ENCODE data around the gene GPR45. TPM values are rescaled to one million over a fixed set of nuclear protein-coding genes. Genes with fewer than 3 reads are reported as not detected.

GPR45 gene
- total RNA-seq, 3 donors from 2014 or later = not detected

DNA sequence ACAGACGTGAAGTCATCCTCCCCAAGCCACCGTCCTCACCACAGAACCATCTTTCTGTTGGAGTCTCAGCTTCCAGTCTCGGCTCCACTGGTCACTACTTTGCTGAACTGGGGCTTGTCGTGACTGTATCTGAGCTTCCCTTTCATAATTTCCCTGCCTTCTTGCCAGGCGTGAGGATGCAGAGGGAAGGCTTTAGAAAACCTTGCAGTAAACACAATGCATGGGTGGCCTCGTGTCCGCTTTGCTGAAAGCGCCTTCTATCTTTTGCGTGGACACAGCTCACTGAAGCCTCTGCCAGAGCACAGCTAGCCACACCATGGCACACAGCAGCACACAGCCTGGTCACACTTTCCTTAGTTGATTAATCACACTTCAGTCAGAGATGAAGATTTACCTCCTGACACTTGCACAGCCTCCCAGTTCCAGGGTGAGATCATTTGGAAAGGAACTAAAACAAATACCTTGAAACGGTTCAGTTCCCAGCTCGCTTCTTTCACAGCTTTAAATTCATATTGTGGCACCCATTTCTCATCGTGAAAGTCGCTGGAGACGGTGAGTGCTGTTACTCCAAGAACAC, 2.8 kb upstream of the GPR45 start:
- intact Hi-C loops (cut with DNase I, micrococcal nuclease) = loop anchor here (5.0 kb wide), 2 partner anchors 121 to 126 kb away; no protein-coding TSS in a partner anchor
- ATAC-seq = no peak
- TF ChIP-seq, protein P1, sequence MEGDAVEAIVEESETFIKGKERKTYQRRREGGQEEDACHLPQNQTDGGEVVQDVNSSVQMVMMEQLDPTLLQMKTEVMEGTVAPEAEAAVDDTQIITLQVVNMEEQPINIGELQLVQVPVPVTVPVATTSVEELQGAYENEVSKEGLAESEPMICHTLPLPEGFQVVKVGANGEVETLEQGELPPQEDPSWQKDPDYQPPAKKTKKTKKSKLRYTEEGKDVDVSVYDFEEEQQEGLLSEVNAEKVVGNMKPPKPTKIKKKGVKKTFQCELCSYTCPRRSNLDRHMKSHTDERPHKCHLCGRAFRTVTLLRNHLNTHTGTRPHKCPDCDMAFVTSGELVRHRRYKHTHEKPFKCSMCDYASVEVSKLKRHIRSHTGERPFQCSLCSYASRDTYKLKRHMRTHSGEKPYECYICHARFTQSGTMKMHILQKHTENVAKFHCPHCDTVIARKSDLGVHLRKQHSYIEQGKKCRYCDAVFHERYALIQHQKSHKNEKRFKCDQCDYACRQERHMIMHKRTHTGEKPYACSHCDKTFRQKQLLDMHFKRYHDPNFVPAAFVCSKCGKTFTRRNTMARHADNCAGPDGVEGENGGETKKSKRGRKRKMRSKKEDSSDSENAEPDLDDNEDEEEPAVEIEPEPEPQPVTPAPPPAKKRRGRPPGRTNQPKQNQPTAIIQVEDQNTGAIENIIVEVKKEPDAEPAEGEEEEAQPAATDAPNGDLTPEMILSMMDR (IDR thresholded peaks at IDR 0.05) = no peak

DNA sequence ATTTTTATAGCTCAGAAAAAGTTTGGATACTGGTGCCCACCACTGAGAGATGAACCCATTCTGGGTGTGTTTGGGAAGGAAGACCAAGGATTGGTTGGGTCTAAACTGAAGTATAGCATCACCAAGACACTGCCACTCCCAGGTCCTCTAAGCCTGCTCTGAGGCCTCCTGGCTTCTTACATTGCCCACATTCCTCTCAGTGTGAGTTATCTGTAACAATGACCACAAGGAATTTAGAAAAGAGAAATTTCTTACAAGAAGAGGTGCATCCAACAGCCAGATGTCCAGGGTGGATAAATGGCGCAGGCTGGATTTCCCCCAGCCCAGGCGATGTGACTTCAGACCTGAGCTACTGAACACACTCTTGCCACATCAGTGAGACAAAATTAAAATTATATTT, 1.6 kb upstream of the GPR45 start:
- no peaks in the 10 kb centered on the region for H3K9me3 ChIP-seq
- H3K4me1 ChIP-seq (ENCODE audit: low read depth) = no peaks in the 10 kb centered on the region
- DNase-seq = no peak
- no peak for ATAC-seq
- H3K36me3 ChIP-seq (ENCODE audit: low read depth) = no peaks in the 10 kb centered on the region
- H3K4me3 ChIP-seq = no peak overlapping the region
- intact Hi-C loops (cut with DNase I, micrococcal nuclease) = loop anchor here (5.0 kb wide), 2 partner anchors 123 to 128 kb away; no protein-coding TSS in a partner anchor
- TF ChIP-seq, protein P1 (IDR thresholded peaks at IDR 0.05) = no peak

More for the DNA sequence above, 2.8 kb upstream of the GPR45 start:
- no peak for DNase-seq
- no peaks in the 10 kb centered on the region for H3K36me3 ChIP-seq (ENCODE audit: low read depth)
- no peaks in the 10 kb centered on the region for H3K9me3 ChIP-seq
- no peak overlapping the region for H3K4me3 ChIP-seq
- no peaks in the 10 kb centered on the region for H3K4me1 ChIP-seq (ENCODE audit: low read depth)

DNA sequence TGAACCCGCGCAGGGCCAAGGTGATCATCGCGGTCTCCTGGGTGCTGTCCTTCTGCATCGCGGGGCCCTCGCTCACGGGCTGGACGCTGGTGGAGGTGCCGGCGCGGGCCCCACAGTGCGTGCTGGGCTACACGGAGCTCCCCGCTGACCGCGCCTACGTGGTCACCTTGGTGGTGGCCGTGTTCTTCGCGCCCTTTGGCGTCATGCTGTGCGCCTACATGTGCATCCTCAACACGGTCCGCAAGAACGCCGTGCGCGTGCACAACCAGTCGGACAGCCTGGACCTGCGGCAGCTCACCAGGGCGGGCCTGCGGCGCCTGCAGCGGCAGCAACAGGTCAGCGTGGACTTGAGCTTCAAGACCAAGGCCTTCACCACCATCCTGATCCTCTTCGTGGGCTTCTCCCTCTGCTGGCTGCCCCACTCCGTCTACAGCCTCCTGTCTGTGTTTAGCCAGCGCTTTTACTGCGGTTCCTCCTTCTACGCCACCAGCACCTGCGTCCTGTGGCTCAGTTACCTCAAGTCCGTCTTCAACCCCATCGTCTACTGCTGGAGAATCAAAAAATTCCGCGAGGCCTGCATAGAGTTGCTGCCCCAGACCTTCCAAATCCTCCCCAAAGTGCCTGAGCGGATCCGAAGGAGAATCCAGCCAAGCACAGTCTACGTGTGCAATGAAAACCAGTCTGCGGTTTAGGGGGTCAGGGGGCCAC, 897 bp downstream of the GPR45 start:
- intact Hi-C loops (cut with DNase I, micrococcal nuclease) = no loop called here
- no peak for ATAC-seq
- TF ChIP-seq, protein P1 (IDR thresholded peaks at IDR 0.05) = no peak

DNA sequence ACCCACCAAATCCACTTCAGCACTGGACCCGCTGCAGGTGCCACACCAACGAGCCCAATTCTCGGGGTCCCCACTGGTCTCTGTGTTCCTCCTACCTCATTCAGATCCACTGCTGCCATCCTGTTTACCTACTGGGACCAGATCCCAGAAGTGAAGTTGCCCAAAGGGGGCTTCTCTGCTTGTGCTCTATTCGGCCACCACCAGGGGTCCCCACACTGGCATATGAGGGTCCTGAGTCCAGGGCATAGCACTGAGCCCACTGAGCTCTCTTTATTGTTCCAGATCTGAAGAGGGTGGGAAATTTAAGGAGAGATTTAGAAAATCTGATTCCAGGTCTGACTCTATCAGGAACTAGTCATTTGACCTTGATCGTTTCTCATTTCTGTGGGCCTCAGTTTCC, 2.4 kb downstream of the GPR45 start:
- intact Hi-C loops (cut with DNase I, micrococcal nuclease) = no loop called here
- no peak for ATAC-seq
- Histone ChIP-seq H3K4me1 (ENCODE audit: low read depth) (no peaks in the 10 kb centered on the region), H3K4me3 (no peak overlapping the region), H3K9me3 (no peaks in the 10 kb centered on the region), H3K36me3 (ENCODE audit: low read depth) (no peaks in the 10 kb centered on the region)
- DNase-seq = no peak
- TF ChIP-seq, protein P1 (IDR thresholded peaks at IDR 0.05) = no peak

More for the DNA sequence above, 897 bp downstream of the GPR45 start:
- no peak for DNase-seq
- Histone ChIP-seq H3K36me3 (ENCODE audit: low read depth) (no peaks in the 10 kb centered on the region), H3K9me3 (no peaks in the 10 kb centered on the region), H3K4me3 (no peak overlapping the region), H3K4me1 (ENCODE audit: low read depth) (no peaks in the 10 kb centered on the region)

DNA sequence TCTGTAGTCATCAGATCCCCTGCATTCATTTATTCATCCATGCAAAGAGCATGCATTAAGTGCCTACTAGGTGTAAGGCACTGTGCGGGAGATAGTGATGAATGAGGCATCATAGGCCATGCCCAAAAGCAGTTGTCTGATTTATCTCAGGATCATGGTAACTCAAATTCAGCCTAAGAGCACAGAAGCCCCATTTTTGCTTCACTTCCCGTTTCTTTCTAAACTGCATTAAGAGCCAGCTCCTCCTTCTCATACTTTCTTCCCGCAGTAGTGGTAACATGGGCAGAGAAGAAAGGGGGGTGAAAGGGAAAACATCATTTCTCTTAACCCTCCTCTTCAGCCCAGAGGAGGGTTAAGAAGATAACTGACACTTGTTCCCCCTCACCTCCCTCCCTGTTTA, 2.9 kb downstream of the GPR45 start:
- Histone ChIP-seq H3K4me3 (no peak overlapping the region), H3K36me3 (ENCODE audit: low read depth) (no peaks in the 10 kb centered on the region), H3K4me1 (ENCODE audit: low read depth) (no peaks in the 10 kb centered on the region), H3K9me3 (no peaks in the 10 kb centered on the region)
- TF ChIP-seq, protein P1 (IDR thresholded peaks at IDR 0.05) = no peak
- no peak for ATAC-seq
- intact Hi-C loops (cut with DNase I, micrococcal nuclease) = no loop called here
- DNase-seq = no peak
